B cell (primary cell): ENCODE results near the gene DHX40.

Experiments
- EZH2 ChIP-seq: IDR thresholded peaks from 2 replicates; pipeline ENCODE4 v1.6.1; 2012; ENCODE audit warnings: borderline replicate concordance, low read depth, mild to moderate bottlenecking, moderate library complexity, low read length; ENCODE audit not compliant: insufficient read depth, poor library complexity, severe bottlenecking
- TF ChIP-seq, protein P1 (sequence below): fragments of 200-600 bp; IDR thresholded peaks from one replicate; pipeline ENCODE4 v1.8.0; 2022; ENCODE audit warnings: antibody characterized with exemption, mild to moderate bottlenecking

DNA sequence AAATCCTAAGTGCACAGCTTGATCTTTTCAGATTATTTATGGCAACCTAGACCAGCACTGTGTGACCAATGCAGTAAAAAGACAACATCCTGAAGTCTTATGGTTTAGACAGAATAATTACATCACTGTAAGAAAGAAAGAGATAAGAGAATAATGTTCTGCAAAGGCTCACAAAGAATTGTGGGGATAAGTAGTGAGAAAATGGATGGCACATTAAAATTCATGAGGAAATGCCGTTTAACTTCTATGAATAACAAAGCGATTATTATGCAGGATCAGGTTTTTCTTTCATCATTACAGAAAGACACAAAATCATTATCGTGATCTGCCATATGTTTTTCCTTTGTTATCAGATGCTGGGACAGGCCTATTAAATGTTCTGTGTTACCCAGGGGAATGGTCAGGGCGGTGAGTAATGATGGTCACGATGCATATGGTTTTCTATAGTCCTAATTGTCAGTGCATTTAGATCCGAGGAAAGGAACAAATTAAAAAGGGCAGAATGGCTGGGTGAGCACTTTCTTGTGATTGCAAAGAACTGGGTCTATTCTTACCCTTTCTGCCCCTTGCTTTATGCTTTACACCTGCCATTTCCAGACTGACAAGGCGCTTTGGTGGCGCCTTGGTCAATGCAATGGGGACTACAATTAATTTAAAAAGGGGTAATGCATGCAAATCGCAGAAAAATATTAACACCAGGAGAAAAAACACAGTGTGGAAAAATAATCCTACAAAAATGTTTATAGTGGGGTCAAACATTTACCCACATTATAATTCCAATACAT lies 18.1 kb upstream of the DHX40 start:
- TF ChIP-seq, protein P1, sequence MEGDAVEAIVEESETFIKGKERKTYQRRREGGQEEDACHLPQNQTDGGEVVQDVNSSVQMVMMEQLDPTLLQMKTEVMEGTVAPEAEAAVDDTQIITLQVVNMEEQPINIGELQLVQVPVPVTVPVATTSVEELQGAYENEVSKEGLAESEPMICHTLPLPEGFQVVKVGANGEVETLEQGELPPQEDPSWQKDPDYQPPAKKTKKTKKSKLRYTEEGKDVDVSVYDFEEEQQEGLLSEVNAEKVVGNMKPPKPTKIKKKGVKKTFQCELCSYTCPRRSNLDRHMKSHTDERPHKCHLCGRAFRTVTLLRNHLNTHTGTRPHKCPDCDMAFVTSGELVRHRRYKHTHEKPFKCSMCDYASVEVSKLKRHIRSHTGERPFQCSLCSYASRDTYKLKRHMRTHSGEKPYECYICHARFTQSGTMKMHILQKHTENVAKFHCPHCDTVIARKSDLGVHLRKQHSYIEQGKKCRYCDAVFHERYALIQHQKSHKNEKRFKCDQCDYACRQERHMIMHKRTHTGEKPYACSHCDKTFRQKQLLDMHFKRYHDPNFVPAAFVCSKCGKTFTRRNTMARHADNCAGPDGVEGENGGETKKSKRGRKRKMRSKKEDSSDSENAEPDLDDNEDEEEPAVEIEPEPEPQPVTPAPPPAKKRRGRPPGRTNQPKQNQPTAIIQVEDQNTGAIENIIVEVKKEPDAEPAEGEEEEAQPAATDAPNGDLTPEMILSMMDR = no peak
- TF ChIP-seq EZH2 = no peak
